Peyer's patch (tissue), 4 donors: Measurements from ENCODE around the gene TTYH3. TPM values are rescaled to one million over a fixed set of nuclear protein-coding genes. Genes with fewer than 3 reads are reported as not detected.
"Not testable (repeated sequence)": the region's sequence is repeated elsewhere in the genome, so short reads cannot be mapped to it uniquely, and the experiment has no call there.

Experiments
- DNase-seq, 3 donors: peaks; one replicate each; pipeline ENCODE4 v3.0.0-alpha.2; 2017 to 2019
- H3K27ac ChIP-seq, 4 donors: fragments of 200-600 bp; sonication (generic); one replicate each; pipeline ENCODE4 v1.5.1; 2016 to 2019
- H3K27me3 ChIP-seq, 2 donors: fragments of 200-600 bp; sonication (generic); one replicate each; pipeline ENCODE4 v1.5.1; 2019
- H3K36me3 ChIP-seq, 3 donors: fragments of 200-600 bp; sonication (generic); one replicate each; pipeline ENCODE4 v1.5.1; 2016 to 2019
- H3K4me1 ChIP-seq, 4 donors: fragments of 200-600 bp; sonication (generic); one replicate each; pipeline ENCODE4 v1.5.1; 2016 to 2019
- H3K4me3 ChIP-seq, 4 donors: fragments of 200-600 bp; sonication (generic); 1 replicate in 3 of 4; 2 replicates in 1 of 4; pipeline ENCODE4 v1.5.1; 2016 to 2019; ENCODE audit warnings: mild to moderate bottlenecking in 1 of 4
- H3K9me3 ChIP-seq, 4 donors: fragments of 200-600 bp; sonication (generic); one replicate each; pipeline ENCODE4 v1.5.1; 2016 to 2019; ENCODE audit warnings: mild to moderate bottlenecking in 1 of 4
- CTCF ChIP-seq, 6 experiments: fragments of 450-650 bp in 4 of 6; fragments of 200-600 bp in 2 of 6; sonication (generic) in 1 of 6; IDR thresholded peaks; one replicate each; pipeline ENCODE4 v1.5.1; 2017 to 2019; ENCODE audit warnings: antibody characterized with exemption in 6 of 6, mild to moderate bottlenecking in 3 of 6, moderate library complexity in 1 of 6
- POLR2A ChIP-seq, 2 donors: fragments of 450-650 bp; IDR thresholded peaks; one replicate each; pipeline ENCODE4 v1.5.1; 2017; ENCODE audit warnings: antibody characterized with exemption in 2 of 2, mild to moderate bottlenecking in 2 of 2, moderate library complexity in 2 of 2
- total RNA-seq, 4 donors: library from RNA; depleted of rRNA; stranded (reverse); fragments of >200 nt; gene quantifications; one replicate each; pipeline ENCODE4 v1.1.0, GENCODE V29; 2016

TTYH3 gene
- total RNA-seq, 4 donors from 2014 or later, result 61.8 to 99.9 (median 83.4) TPM

- no peak overlapping the region for H3K4me3 ChIP-seq
- DNase-seq, result no peak
- no peaks in the 10 kb centered on the region for H3K4me1 ChIP-seq
- H3K9me3 ChIP-seq, result no peaks in the 10 kb centered on the region
- no peaks in the 10 kb centered on the region for H3K27me3 ChIP-seq
- H3K36me3 ChIP-seq, result no peaks in the 10 kb centered on the region
- no peak overlapping the region for H3K27ac ChIP-seq
- no peak for TF ChIP-seq POLR2A (IDR thresholded peaks at IDR 0.05)
- TF ChIP-seq CTCF (IDR thresholded peaks at IDR 0.05), result no peak
Measured at GRCh38 chr7:2675256-2675764, 43.5 kb downstream of the TTYH3 start.

GRCh38 chr7:2676576-2676975 is 44.8 kb downstream of the TTYH3 start:
- not testable (repeated sequence) for DNase-seq, H3K27me3 ChIP-seq, H3K27ac ChIP-seq, H3K9me3 ChIP-seq, H3K36me3 ChIP-seq, H3K4me1 ChIP-seq, H3K4me3 ChIP-seq

GRCh38 chr7:2678454-2678853 is 46.7 kb downstream of the TTYH3 start:
- H3K27ac ChIP-seq, H3K36me3 ChIP-seq, H3K9me3 ChIP-seq, H3K4me1 ChIP-seq, H3K27me3 ChIP-seq, H3K4me3 ChIP-seq: not testable (repeated sequence)
- DNase-seq, result peak in 1 of 3 donors; percentile 52

GRCh38 chr7:2679135-2680127 is 47.6 kb downstream of the TTYH3 start:
- H3K4me1 ChIP-seq, H3K27me3 ChIP-seq, H3K4me3 ChIP-seq, DNase-seq, H3K27ac ChIP-seq, H3K36me3 ChIP-seq, H3K9me3 ChIP-seq: not testable (repeated sequence)

GRCh38 chr7:2680256-2680655 is 48.5 kb downstream of the TTYH3 start:
- H3K27me3 ChIP-seq, result no peaks in the 10 kb centered on the region
- DNase-seq, result no peak

GRCh38 chr7:2680792-2681490 is 49.2 kb downstream of the TTYH3 start:
- H3K27ac ChIP-seq, result no peak overlapping the region
- TF ChIP-seq CTCF (IDR thresholded peaks at IDR 0.05) (peak; percentile 47 to 77 (median 71)), POLR2A (IDR thresholded peaks at IDR 0.05) (no peak)
- no peaks in the 10 kb centered on the region for H3K4me1 ChIP-seq
- no peaks in the 10 kb centered on the region for H3K9me3 ChIP-seq
- peak; percentile 76 to 93 (median 87) for DNase-seq
- H3K36me3 ChIP-seq, result no peaks in the 10 kb centered on the region
- H3K4me3 ChIP-seq, result no peak overlapping the region
- no peaks in the 10 kb centered on the region for H3K27me3 ChIP-seq

More at GRCh38 chr7:2680256-2680655, 48.5 kb downstream of the TTYH3 start:
- Histone ChIP-seq H3K36me3 (no peaks in the 10 kb centered on the region), H3K9me3 (no peaks in the 10 kb centered on the region), H3K27ac (no peak overlapping the region), H3K4me1 (no peaks in the 10 kb centered on the region), H3K4me3 (no peak overlapping the region)
- TF ChIP-seq POLR2A (IDR thresholded peaks at IDR 0.05), result no peak
- TF ChIP-seq CTCF (IDR thresholded peaks at IDR 0.05), result no peak
